Mucosa of stomach (tissue), 1 donor: ENCODE measurements around the gene SLC51A.

Experiments used
- H3K27me3 ChIP-seq: one replicate; pipeline ENCODE4 v1.7.0; 2013; ENCODE audit warnings: mild to moderate bottlenecking, low read length; ENCODE audit not compliant: control insufficient read depth, insufficient read depth
- H3K36me3 ChIP-seq: one replicate; pipeline ENCODE4 v1.7.0; 2013; ENCODE audit warnings: low read length; ENCODE audit not compliant: control insufficient read depth, insufficient read depth
- H3K4me1 ChIP-seq: one replicate; pipeline ENCODE4 v1.7.0; 2013; ENCODE audit warnings: mild to moderate bottlenecking, low read length; ENCODE audit not compliant: control insufficient read depth, insufficient read depth
- H3K4me3 ChIP-seq: one replicate; pipeline ENCODE4 v1.7.0; 2013; ENCODE audit warnings: low read length
- H3K9ac ChIP-seq: one replicate; pipeline ENCODE4 v1.7.0; 2013; ENCODE audit warnings: mild to moderate bottlenecking, low read length, moderate library complexity
- H3K9me3 ChIP-seq: one replicate; pipeline ENCODE4 v1.7.0; 2013; ENCODE audit warnings: mild to moderate bottlenecking, low read length, moderate library complexity; ENCODE audit not compliant: control insufficient read depth
- donor health status: Pancreatic carcinoma.

Gene SLC51A

DNA sequence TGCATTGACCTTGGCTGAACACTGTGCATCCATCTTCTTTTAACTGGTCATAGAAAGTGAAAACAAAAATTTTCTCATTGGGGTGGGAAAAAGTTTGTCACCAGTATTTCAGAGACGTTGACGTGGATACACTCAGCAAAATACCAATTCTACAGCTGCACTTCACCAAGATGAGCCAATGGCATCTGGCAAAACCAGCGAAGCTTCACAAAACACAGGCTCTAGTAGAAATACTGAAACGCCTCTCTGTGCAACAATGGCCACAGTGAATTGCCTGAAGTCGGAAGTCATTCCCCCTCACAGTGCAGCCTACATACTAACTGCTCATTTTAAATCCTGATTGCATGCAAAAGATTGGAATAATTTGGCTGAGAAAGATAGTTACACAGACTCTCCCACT, 54.2 kb downstream of the SLC51A start:
- Histone ChIP-seq H3K4me1 (no peaks in the 10 kb centered on the region), H3K4me3 (no peak overlapping the region), H3K9ac (no peak overlapping the region), H3K27me3 (no peaks in the 10 kb centered on the region), H3K9me3 (no peaks in the 10 kb centered on the region), H3K36me3 (no peaks in the 10 kb centered on the region)

GRCh38 chr3:196272826-196273225, 56.5 kb downstream of the SLC51A start:
- H3K4me3 ChIP-seq, result no peak overlapping the region
- H3K36me3 ChIP-seq, result no peaks in the 10 kb centered on the region
- no peaks in the 10 kb centered on the region for H3K9me3 ChIP-seq
- H3K9ac ChIP-seq, result no peak overlapping the region
- H3K4me1 ChIP-seq, result no peaks in the 10 kb centered on the region
- no peaks in the 10 kb centered on the region for H3K27me3 ChIP-seq

GRCh38 chr3:196273655-196274054, 57.3 kb downstream of the SLC51A start:
- Histone ChIP-seq H3K27me3 (no peaks in the 10 kb centered on the region), H3K9me3 (no peaks in the 10 kb centered on the region), H3K4me1 (peaks cover 3% of the 10 kb centered on the region), H3K4me3 (no peak overlapping the region), H3K9ac (no peak overlapping the region), H3K36me3 (no peaks in the 10 kb centered on the region)

DNA sequence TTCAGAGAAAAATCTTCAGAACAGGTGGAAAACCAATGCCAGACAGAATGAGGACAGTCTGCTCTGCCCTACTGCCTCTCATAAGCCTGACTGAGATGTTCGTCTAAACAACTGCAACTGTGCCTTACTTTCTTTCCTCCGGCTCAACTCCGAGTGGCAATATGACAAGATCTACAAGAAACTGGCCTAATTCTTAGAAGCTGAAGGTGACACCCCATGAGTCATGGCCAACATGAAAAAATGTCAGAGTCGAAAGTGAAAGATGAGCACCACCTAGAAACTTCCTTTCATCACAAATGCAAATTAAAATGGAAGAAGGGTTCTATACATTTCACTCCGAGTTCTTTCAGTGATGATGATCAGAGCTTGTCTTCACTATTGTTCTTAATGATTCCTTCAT, 58.3 kb downstream of the SLC51A start:
- H3K4me1 ChIP-seq, result peaks cover 13% of the 10 kb centered on the region
- no peaks in the 10 kb centered on the region for H3K27me3 ChIP-seq
- no peaks in the 10 kb centered on the region for H3K9me3 ChIP-seq
- no peak overlapping the region for H3K4me3 ChIP-seq
- H3K9ac ChIP-seq, result no peak overlapping the region
- H3K36me3 ChIP-seq, result no peaks in the 10 kb centered on the region

DNA sequence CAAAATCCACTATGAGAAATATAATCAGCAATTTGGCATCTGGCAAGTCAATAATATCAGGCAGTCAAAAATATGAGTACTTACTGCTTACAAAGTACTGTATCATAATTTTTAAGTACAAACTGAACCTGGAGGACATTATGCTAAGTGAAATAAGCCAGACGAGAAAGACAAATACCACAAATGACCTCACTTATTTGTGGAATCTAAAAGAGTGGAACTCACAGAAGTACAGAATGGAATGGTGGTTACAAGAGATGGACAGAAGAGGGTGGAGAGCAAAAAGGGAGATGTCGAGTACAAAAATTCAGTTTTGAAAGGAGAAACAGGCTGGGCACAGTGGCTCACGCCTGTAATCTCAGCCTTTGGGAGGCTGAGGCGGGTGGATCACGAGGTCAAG, 58.8 kb downstream of the SLC51A start:
- Histone ChIP-seq H3K4me1 (peaks cover 15% of the 10 kb centered on the region), H3K36me3 (no peaks in the 10 kb centered on the region), H3K4me3 (no peak overlapping the region), H3K27me3 (no peaks in the 10 kb centered on the region), H3K9ac (no peak overlapping the region), H3K9me3 (no peaks in the 10 kb centered on the region)

- Histone ChIP-seq H3K27me3 (no peaks in the 10 kb centered on the region), H3K4me3 (no peak overlapping the region), H3K9me3 (no peaks in the 10 kb centered on the region), H3K9ac (no peak overlapping the region), H3K4me1 (peaks cover 23% of the 10 kb centered on the region), H3K36me3 (no peaks in the 10 kb centered on the region)
These were observed 64.5 kb downstream of the SLC51A start for GRCh38 chr3:196280689-196281440.

DNA sequence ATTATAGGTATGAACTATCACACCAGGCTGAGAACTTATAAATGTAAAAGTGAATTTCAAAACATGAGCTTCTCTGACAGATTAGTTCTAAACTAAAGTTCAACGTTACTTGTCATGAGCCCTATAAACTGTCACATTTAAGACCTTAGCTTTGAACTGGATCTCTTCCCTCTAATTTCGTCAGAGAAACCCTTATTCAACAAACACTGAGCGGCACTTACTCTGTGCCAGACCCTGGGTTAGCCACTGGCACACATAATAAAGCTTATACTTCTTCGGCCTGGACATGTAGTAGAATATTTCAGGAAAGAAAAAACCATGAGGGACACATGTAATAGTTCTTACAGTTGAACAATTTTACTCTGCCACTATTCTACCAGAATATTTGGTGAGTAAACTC, 65.6 kb downstream of the SLC51A start:
- H3K36me3 ChIP-seq, result no peaks in the 10 kb centered on the region
- H3K9me3 ChIP-seq, result no peaks in the 10 kb centered on the region
- H3K27me3 ChIP-seq, result no peaks in the 10 kb centered on the region
- H3K9ac ChIP-seq, result no peak overlapping the region
- H3K4me3 ChIP-seq, result no peak overlapping the region
- H3K4me1 ChIP-seq, result peaks cover 23% of the 10 kb centered on the region
